A549 treated with DMSO at 1 μM for 4 hours (cell line): ENCODE data around the gene HLA-DPB1. TPM values are rescaled to one million over a fixed set of nuclear protein-coding genes. Genes with fewer than 3 reads are reported as not detected.

Source experiments
- total RNA-seq: library from RNA; stranded (reverse); fragments of 200-300 nt; extraction: Qiagen RNA extraction; gene quantifications from 5 replicates; pipeline ENCODE4 v1.2.3, GENCODE V29; 2022; ENCODE audit warnings: low read depth

The HLA-DPB1 gene
- not detected in 5 replicates for total RNA-seq

GRCh38 chr6:33075568-33076405 is at the start of gene HLA-DPB1:
Gene HLA-DPB1, plus strand, starts transcription at chr6:33075990. Its CDS starts 52 bp downstream, at chr6:33076042.

GRCh38 chr6:33073431-33073871 is 2.3 kb upstream of the HLA-DPB1 start, which contains the start of gene HLA-DPA1:
Gene HLA-DPA1, minus strand, starts transcription at chr6:33073649.

Other genes with a start within 250 kb of the HLA-DPB1 start
- gene TAP2, start 237.3 kb upstream of the HLA-DPB1 start, total RNA-seq = 15.5 to 21.9 TPM (median 20.9 TPM) in 5 replicates
- 19.1 to 25.3 TPM (median 21.4 TPM) in 5 replicates for gene PSMB8, start 231.9 kb upstream of the HLA-DPB1 start, total RNA-seq
- gene TAP1, start 222.3 kb upstream of the HLA-DPB1 start, total RNA-seq = 27.3 to 36.0 TPM (median 34.2 TPM) in 5 replicates
- gene PSMB9, start 221.8 kb upstream of the HLA-DPB1 start, total RNA-seq = 16.5 to 22.1 TPM (median 17.2 TPM) in 5 replicates
- gene HLA-DMB, start 135.0 kb upstream of the HLA-DPB1 start, total RNA-seq = 1.2 to 2.3 TPM (median 1.7 TPM) in 5 replicates
- gene HLA-DMA, start 122.9 kb upstream of the HLA-DPB1 start, total RNA-seq = 2.2 to 3.7 TPM (median 3.3 TPM) in 5 replicates
- gene BRD2, start 107.4 kb upstream of the HLA-DPB1 start, total RNA-seq = 130 to 163 TPM (median 144 TPM) in 5 replicates
- not detected in 5 replicates for gene HLA-DOA, start 66.4 kb upstream of the HLA-DPB1 start, total RNA-seq
- gene HLA-DPA1, start 2.3 kb upstream of the HLA-DPB1 start, total RNA-seq = 0.10 TPM in 1 of 5 replicates, not detected in the others
- gene COL11A2, start 116.5 kb downstream of the HLA-DPB1 start, total RNA-seq = 0.72 to 1.3 TPM (median 0.89 TPM) in 5 replicates
- 15.3 to 22.5 TPM (median 21.5 TPM) in 5 replicates for gene RXRB, start 124.7 kb downstream of the HLA-DPB1 start, total RNA-seq
- 107 to 124 TPM (median 114 TPM) in 5 replicates for gene SLC39A7, start 124.9 kb downstream of the HLA-DPB1 start, total RNA-seq
- 13.1 to 16.0 TPM (median 14.4 TPM) in 5 replicates for gene HSD17B8, start 128.7 kb downstream of the HLA-DPB1 start, total RNA-seq
- 20.4 to 27.4 TPM (median 26.6 TPM) in 5 replicates for gene RING1, start 132.5 kb downstream of the HLA-DPB1 start, total RNA-seq
- gene VPS52, start 195.9 kb downstream of the HLA-DPB1 start, total RNA-seq = 15.2 to 19.0 TPM (median 18.3 TPM) in 5 replicates
- 2,439 to 2,832 TPM (median 2,552 TPM) in 5 replicates for gene RPS18, start 196.1 kb downstream of the HLA-DPB1 start, total RNA-seq
- gene B3GALT4, start 201.1 kb downstream of the HLA-DPB1 start, total RNA-seq = 0.48 to 0.70 TPM (median 0.67 TPM) in 5 replicates
- gene WDR46, start 213.2 kb downstream of the HLA-DPB1 start, total RNA-seq = 53.1 to 58.4 TPM (median 55.3 TPM) in 5 replicates
- gene PFDN6, start 213.6 kb downstream of the HLA-DPB1 start, total RNA-seq = 98.0 to 119 TPM (median 106 TPM) in 5 replicates
- gene RGL2, start 223.0 kb downstream of the HLA-DPB1 start, total RNA-seq = 13.2 to 15.1 TPM (median 13.8 TPM) in 5 replicates
- 40.3 to 49.1 TPM (median 44.2 TPM) in 5 replicates for gene TAPBP, start 238.1 kb downstream of the HLA-DPB1 start, total RNA-seq
- gene ZBTB22, start 241.8 kb downstream of the HLA-DPB1 start, total RNA-seq = 3.3 to 4.9 TPM (median 3.9 TPM) in 5 replicates
- 36.9 to 41.1 TPM (median 39.0 TPM) in 5 replicates for gene DAXX, start 247.0 kb downstream of the HLA-DPB1 start, total RNA-seq